K562 (cell line): ENCODE results near the gene CLHC1. TPM values are rescaled to one million over a fixed set of nuclear protein-coding genes. Genes with fewer than 3 reads are reported as not detected.

Source experiments
- BRD9 ChIP-seq: fragments of 450-650 bp; IDR thresholded peaks from 2 replicates; pipeline ENCODE4 v1.6.1; 2018; ENCODE audit warnings: low read depth; ENCODE audit not compliant: partially characterized antibody
- BRF1 ChIP-seq: IDR thresholded peaks from 3 replicates; pipeline ENCODE4 v1.6.1; 2011; ENCODE audit warnings: borderline replicate concordance, mild to moderate bottlenecking; ENCODE audit not compliant: insufficient read length; ENCODE audit errors: extremely low read depth
- CBX1 ChIP-seq: sonication (generic); IDR thresholded peaks from 2 replicates; pipeline ENCODE4 v1.6.1; 2016; ENCODE audit warnings: antibody characterized with exemption, low read depth, mild to moderate bottlenecking
- CBX2 ChIP-seq: fragments of 200-600 bp; sonication (generic); IDR thresholded peaks from one replicate; pipeline ENCODE4 v1.6.1; 2012; ENCODE audit warnings: mild to moderate bottlenecking, low read length, inconsistent platforms; ENCODE audit not compliant: insufficient read depth, poor library complexity, severe bottlenecking
- CBX3 ChIP-seq, 2 experiments: IDR thresholded peaks; 1 replicate in 1 of 2; 2 replicates in 1 of 2; pipeline ENCODE4 v1.6.1; 2012; ENCODE audit warnings: inconsistent platforms in 2 of 2, low read length in 2 of 2, borderline replicate concordance in 1 of 2, control low read depth in 1 of 2
- CBX5 ChIP-seq: IDR thresholded peaks from 2 replicates; pipeline ENCODE4 v1.6.1; 2014; ENCODE audit warnings: low read depth, borderline replicate concordance
- CC2D1A ChIP-seq: fragments of 450-650 bp; IDR thresholded peaks from 2 replicates; pipeline ENCODE4 v1.6.1; 2017; ENCODE audit warnings: mild to moderate bottlenecking
- DNMT1 ChIP-seq: fragments of 450-650 bp; IDR thresholded peaks from 2 replicates; pipeline ENCODE4 v1.6.1; 2016; ENCODE audit warnings: antibody characterized with exemption, mild to moderate bottlenecking
- E4F1 ChIP-seq: fragments of 250-450 bp; sonication (Bioruptor Pico); IDR thresholded peaks from 2 replicates; pipeline ENCODE4 v1.5.0; 2021; ENCODE audit warnings: mild to moderate bottlenecking, borderline replicate concordance
- ETV5 ChIP-seq: sonication (generic); formaldehyde crosslinking; IDR thresholded peaks from 2 replicates; pipeline ENCODE4 v1.4.0; 2020; ENCODE audit warnings: low read depth, mild to moderate bottlenecking, missing genetic modification reagents
- FOS ChIP-seq: IDR thresholded peaks from 3 replicates; pipeline ENCODE4 v1.6.1; 2011; ENCODE audit not compliant: insufficient read length; ENCODE audit errors: extremely low read depth
- KAT8 ChIP-seq: fragments of 450-650 bp; IDR thresholded peaks from 2 replicates; pipeline ENCODE4 v1.6.1; 2016; ENCODE audit warnings: low read depth, mild to moderate bottlenecking
- NBN ChIP-seq: fragments of 450-650 bp; IDR thresholded peaks from 2 replicates; pipeline ENCODE4 v1.6.1; 2016; ENCODE audit warnings: low read depth, mild to moderate bottlenecking
- POLR2AphosphoS2 ChIP-seq: IDR thresholded peaks from 2 replicates; pipeline ENCODE4 v1.6.1; 2012; ENCODE audit warnings: low read length, improper control_type of control experiment
- POLR2B ChIP-seq: fragments of 450-650 bp; IDR thresholded peaks from 2 replicates; pipeline ENCODE4 v1.6.1; 2018; ENCODE audit warnings: low read depth; ENCODE audit not compliant: partially characterized antibody
- PTBP1 ChIP-seq: fragments of 200-400 bp; formaldehyde crosslinking; IDR thresholded peaks from 2 replicates; pipeline ENCODE4 v1.6.1; 2017; ENCODE audit warnings: low read depth, low read length
- PTRF ChIP-seq: fragments of 450-650 bp; IDR thresholded peaks from 2 replicates; pipeline ENCODE4 v1.6.1; 2016; ENCODE audit warnings: mild to moderate bottlenecking, missing genetic modification characterization, missing compliant biosample characterization
- SAP30 ChIP-seq: fragments of 200-600 bp; sonication (generic); IDR thresholded peaks from 2 replicates; pipeline ENCODE4 v1.6.1; 2012; ENCODE audit warnings: borderline replicate concordance, low read depth, mild to moderate bottlenecking, moderate library complexity, low read length, control low read depth, inconsistent platforms; ENCODE audit not compliant: insufficient read depth, poor library complexity, severe bottlenecking
- SIN3B ChIP-seq: fragments of 450-650 bp; IDR thresholded peaks from 2 replicates; pipeline ENCODE4 v1.6.1; 2017; ENCODE audit warnings: low read depth, mild to moderate bottlenecking, moderate library complexity
- SNAPC5 ChIP-seq: fragments of 250-450 bp; sonication (Bioruptor Pico); IDR thresholded peaks from 2 replicates; pipeline ENCODE4 v1.8.0; 2021; ENCODE audit warnings: moderate library complexity, mild to moderate bottlenecking, inconsistent platforms
- SNIP1 ChIP-seq: fragments of 450-650 bp; IDR thresholded peaks from 2 replicates; pipeline ENCODE4 v1.7.1; 2017; ENCODE audit warnings: low read depth, mild to moderate bottlenecking
- SP1 ChIP-seq: sonication (generic); formaldehyde crosslinking; IDR thresholded peaks from 2 replicates; pipeline ENCODE4 v1.8.1; 2022; ENCODE audit warnings: mild to moderate bottlenecking, missing genetic modification reagents
- TGIF2 ChIP-seq: sonication (generic); formaldehyde crosslinking; IDR thresholded peaks from 2 replicates; pipeline ENCODE4 v1.8.1; 2022; ENCODE audit warnings: mild to moderate bottlenecking, missing genetic modification reagents, moderate library complexity
- ZFP30 ChIP-seq: fragments of 250-450 bp; sonication (Bioruptor Pico); IDR thresholded peaks from 2 replicates; pipeline ENCODE4 v1.8.0; 2022; ENCODE audit warnings: moderate library complexity, mild to moderate bottlenecking, inconsistent platforms, borderline replicate concordance
- ZNF354B ChIP-seq: fragments of 250-450 bp; sonication (Bioruptor Pico); IDR thresholded peaks from 2 replicates; pipeline ENCODE4 v1.4.0; 2020
- polyA plus RNA-seq, 8 experiments: library from polyadenylated mRNA; depleted of rRNA in 4 of 8; stranded (reverse) in 5 of 8; unstranded in 3 of 8; fragments of >200 nt; fragmentation: Nextera tagmentation in 2 of 8; fragmentation: Illumina TruSeq in 1 of 8; extraction: Ambion mirVana in 2 of 8; extraction: Trizol in 1 of 8; gene quantifications; 2 replicates each; pipeline versions ENCODE4 v1.2.1 to v1.2.3, GENCODE V29; 2011 to 2014; ENCODE audit warnings: inconsistent platforms in 1 of 8, missing spikeins in 1 of 8
- total RNA-seq, 7 experiments: library from RNA; depleted of rRNA in 6 of 7; stranded (reverse); fragments of >200 nt in 6 of 7; fragmentation: Illumina TruSeq in 2 of 7; extraction: Trizol in 2 of 7; gene quantifications; 2 replicates each; pipeline versions ENCODE4 v1.2.1 to v1.2.3, GENCODE V29; 2011 to 2021; ENCODE audit warnings: low replicate concordance in 1 of 7
- TF ChIP-seq, protein P1 (sequence below): fragments of 250-450 bp; sonication (Bioruptor Pico); IDR thresholded peaks from 2 replicates; pipeline ENCODE4 v1.5.0; 2020; ENCODE audit warnings: mild to moderate bottlenecking, borderline replicate concordance

CLHC1 gene
- total and polyA plus RNA-seq, 9 of the 15 experiments (the other 6 are each of a cell fraction or from before 2014, with no cell fraction given): 3.7 to 14.3 (median 8.6) TPM

GRCh38 chr2:55268907-55269644, 37.0 kb upstream of the CLHC1 start, which contains the start of gene MTIF2 (continued):
- TF ChIP-seq E4F1 (CRISPR knock-in tag): no peak
- TF ChIP-seq TGIF2: no peak
- TF ChIP-seq BRF1: no peak
- peak; percentile 96 for TF ChIP-seq NBN
- TF ChIP-seq CBX5: no peak
- TF ChIP-seq ZNF354B (CRISPR knock-in tag): no peak
- TF ChIP-seq CBX2: no peak
- peak; percentile 96 for TF ChIP-seq SIN3B
- TF ChIP-seq SAP30: peak; percentile 87
- TF ChIP-seq ETV5: peak; percentile 81; the same call in 1 of the 2 replicates
- peak; percentile 93 for TF ChIP-seq CBX1
- TF ChIP-seq PTBP1: no peak
- no peak for TF ChIP-seq PTRF (tag)
- peak; percentile 56; the same call in 1 of the 2 replicates for TF ChIP-seq POLR2AphosphoS2
- peak; percentile 43; the same call in 1 of the 2 replicates for TF ChIP-seq KAT8
- peak; percentile 77 for TF ChIP-seq CC2D1A
- TF ChIP-seq SP1 (CRISPR knock-in tag): peak; percentile 92
- no peak; the same call in none of the 2 replicates for TF ChIP-seq DNMT1
- TF ChIP-seq, protein P1, sequence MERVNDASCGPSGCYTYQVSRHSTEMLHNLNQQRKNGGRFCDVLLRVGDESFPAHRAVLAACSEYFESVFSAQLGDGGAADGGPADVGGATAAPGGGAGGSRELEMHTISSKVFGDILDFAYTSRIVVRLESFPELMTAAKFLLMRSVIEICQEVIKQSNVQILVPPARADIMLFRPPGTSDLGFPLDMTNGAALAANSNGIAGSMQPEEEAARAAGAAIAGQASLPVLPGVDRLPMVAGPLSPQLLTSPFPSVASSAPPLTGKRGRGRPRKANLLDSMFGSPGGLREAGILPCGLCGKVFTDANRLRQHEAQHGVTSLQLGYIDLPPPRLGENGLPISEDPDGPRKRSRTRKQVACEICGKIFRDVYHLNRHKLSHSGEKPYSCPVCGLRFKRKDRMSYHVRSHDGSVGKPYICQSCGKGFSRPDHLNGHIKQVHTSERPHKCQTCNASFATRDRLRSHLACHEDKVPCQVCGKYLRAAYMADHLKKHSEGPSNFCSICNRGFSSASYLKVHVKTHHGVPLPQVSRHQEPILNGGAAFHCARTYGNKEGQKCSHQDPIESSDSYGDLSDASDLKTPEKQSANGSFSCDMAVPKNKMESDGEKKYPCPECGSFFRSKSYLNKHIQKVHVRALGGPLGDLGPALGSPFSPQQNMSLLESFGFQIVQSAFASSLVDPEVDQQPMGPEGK (CRISPR knock-in tag): no peak
- no peak for TF ChIP-seq SNIP1
- TF ChIP-seq SNAPC5 (CRISPR knock-in tag): no peak
- peak in 1 of 2 experiments; percentile 90; a peak in 2 of 3 replicates for TF ChIP-seq CBX3 (IDR thresholded peaks at IDR 0.05; ENCODE audit: borderline replicate concordance in 1 of 2, low read length in 2 of 2)
- TF ChIP-seq FOS: no peak
- TF ChIP-seq POLR2B: peak; percentile 92
- peak; percentile 98 for TF ChIP-seq BRD9
- TF ChIP-seq ZFP30: no peak
